Stimulated activated CD4-positive, alpha-beta T cell treated with anti-CD3 and anti-CD28 coated beads, Interleukin-12 subunit alpha, Interleukin-12 subunit beta, amount 100 ng/mL, for 48 hours (primary cell): ENCODE data around the gene CYTH1.

Experiments used
- DNase-seq, 3 donors: peaks; one replicate each; pipeline ENCODE4 v3.0.0-alpha.2; 2020; ENCODE audit warnings: low read depth in 2 of 3, low spot score in 1 of 3

CYTH1 gene

GRCh38 chr17:78781893-78782304 is at the start of gene CYTH1:
TSS of gene CYTH1 (minus strand) at chr17:78782273. CDS start at chr17:78782223, 50 bp downstream.
- DNase-seq, result no peak

- DNase-seq, result no peak
Observed at GRCh38 chr17:78829477-78829876, 47.4 kb upstream of the CYTH1 start.

- no peak for DNase-seq
Observed at GRCh38 chr17:78828470-78829185, 46.6 kb upstream of the CYTH1 start.

GRCh38 chr17:78826836-78827509 is 44.9 kb upstream of the CYTH1 start:
- DNase-seq, result no peak

GRCh38 chr17:78826421-78826820 is 44.3 kb upstream of the CYTH1 start:
- no peak for DNase-seq

- no peak for DNase-seq
Observed at GRCh38 chr17:78825696-78826095, 43.6 kb upstream of the CYTH1 start.

- no peak for DNase-seq
Observed at GRCh38 chr17:78824240-78824639, 42.2 kb upstream of the CYTH1 start.

GRCh38 chr17:78823282-78824046 is 41.4 kb upstream of the CYTH1 start:
- no peak for DNase-seq

GRCh38 chr17:78822552-78822951 is 40.5 kb upstream of the CYTH1 start:
- no peak for DNase-seq

GRCh38 chr17:78821961-78822360 is 39.9 kb upstream of the CYTH1 start:
- DNase-seq, result no peak

- no peak for DNase-seq
Observed at GRCh38 chr17:78820841-78821240, 38.8 kb upstream of the CYTH1 start.

GRCh38 chr17:78819806-78820792 is 38.0 kb upstream of the CYTH1 start:
- DNase-seq, result no peak

GRCh38 chr17:78819402-78819801 is 37.3 kb upstream of the CYTH1 start:
- no peak for DNase-seq

GRCh38 chr17:78818932-78819331 is 36.9 kb upstream of the CYTH1 start:
- no peak for DNase-seq

- no peak for DNase-seq
Observed at GRCh38 chr17:78818152-78818846, 36.2 kb upstream of the CYTH1 start.

GRCh38 chr17:78817123-78817522 is 35.0 kb upstream of the CYTH1 start:
- peak in 2 of 3 donors; percentile 54 to 69 for DNase-seq

- no peak for DNase-seq
Observed at GRCh38 chr17:78815696-78816095, 33.6 kb upstream of the CYTH1 start.

- no peak for DNase-seq
Observed at GRCh38 chr17:78812855-78813254, 30.8 kb upstream of the CYTH1 start.

GRCh38 chr17:78808163-78808562 is 26.1 kb upstream of the CYTH1 start:
- DNase-seq, result no peak

- DNase-seq, result peak in 1 of 3 donors; percentile 50
Observed at GRCh38 chr17:78806451-78806850, 24.4 kb upstream of the CYTH1 start.
